Measurements from ENCODE around the gene ABHD13.
"Not testable (repeated sequence)": the region's sequence is repeated elsewhere in the genome, so short reads cannot be mapped to it uniquely, and the experiment has no call there.

Gene ABHD13

GRCh38 chr13:108225440-108225839 lies 7.2 kb downstream of the ABHD13 start:
- no peak for DNase-seq

GRCh38 chr13:108226184-108226583 lies 8.0 kb downstream of the ABHD13 start:
- no peak for DNase-seq

- DNase-seq: no peak
Measured at GRCh38 chr13:108227651-108228272, 9.6 kb downstream of the ABHD13 start.

DNA sequence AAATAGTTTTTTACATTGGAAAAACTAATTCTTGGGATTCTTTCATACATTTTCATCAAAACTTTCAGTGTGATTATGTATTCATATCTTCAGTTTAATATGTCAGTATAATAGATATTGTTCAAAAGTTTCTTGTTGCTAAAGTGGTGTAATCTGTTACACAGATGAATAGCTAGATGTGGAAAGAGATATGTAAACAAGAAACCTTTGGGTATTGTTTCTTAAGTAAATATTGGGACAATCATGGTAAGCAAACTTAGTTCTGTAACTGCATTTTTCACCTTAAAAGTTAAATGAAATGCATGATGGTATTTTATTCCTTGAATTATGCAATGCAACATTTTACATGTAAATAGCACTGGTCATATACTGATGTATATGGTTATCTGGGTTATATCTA lies 12.2 kb downstream of the ABHD13 start:
- DNase-seq: no peak

GRCh38 chr13:108249150-108249549 lies 31.0 kb downstream of the ABHD13 start:
- no peak for DNase-seq

GRCh38 chr13:108257248-108257647 lies 39.1 kb downstream of the ABHD13 start:
- no peak for DNase-seq

DNA sequence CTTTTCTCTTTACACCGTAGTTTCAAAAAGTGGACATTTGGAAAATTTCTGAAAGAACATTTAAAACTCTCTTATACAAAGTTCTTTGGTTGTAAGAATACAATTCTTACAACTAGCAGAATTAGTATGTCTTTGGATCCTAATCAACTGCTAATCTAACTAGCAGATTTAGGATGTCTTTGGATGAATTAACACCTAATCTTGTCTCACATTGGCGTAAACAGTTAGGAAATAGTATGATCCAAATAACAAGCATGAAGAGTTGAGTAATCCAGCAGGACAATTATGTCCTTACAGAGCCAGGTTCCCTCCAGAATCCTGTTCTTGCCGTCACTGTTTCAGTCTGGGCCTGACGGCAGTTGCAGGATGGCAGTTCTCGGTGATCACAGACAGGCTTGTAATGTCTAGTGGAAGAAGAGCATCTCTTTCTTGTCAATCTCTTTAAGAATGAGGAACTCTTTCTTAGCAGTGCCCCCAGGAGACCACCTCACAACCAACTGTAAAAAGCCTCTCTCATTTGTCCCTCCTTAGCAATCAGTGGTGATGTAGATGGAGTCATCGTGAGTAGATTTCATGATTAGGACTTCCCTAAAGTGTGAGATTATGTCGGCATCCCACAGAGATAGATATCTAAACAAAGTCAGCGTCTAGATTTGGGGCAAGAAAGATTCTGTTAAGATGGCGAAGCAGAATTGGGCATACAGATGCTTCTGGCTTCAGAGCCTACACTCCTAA lies 45.6 kb downstream of the ABHD13 start:
- DNase-seq: no peak

GRCh38 chr13:108266321-108266990 lies 48.3 kb downstream of the ABHD13 start:
- no peak for DNase-seq

DNA sequence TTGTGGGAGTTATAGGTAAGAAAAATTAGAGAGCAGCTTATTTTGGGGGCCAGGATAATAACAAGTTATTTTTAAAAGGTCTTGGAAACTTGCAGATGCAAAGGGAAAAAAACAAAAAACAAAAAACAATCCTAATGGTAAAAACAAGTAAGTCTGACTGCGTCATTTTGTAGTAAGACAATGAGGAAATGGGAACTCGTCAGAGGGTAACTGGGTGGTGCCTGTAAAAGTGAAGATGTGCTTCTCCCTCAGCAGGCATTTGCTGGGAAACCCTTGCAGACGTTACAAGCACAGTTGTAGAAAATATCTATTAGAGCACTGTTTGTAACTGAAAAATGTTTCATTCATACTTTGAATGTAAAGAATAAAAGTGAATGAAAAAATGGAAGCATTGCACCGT lies 49.2 kb downstream of the ABHD13 start:
- DNase-seq: no peak

DNA sequence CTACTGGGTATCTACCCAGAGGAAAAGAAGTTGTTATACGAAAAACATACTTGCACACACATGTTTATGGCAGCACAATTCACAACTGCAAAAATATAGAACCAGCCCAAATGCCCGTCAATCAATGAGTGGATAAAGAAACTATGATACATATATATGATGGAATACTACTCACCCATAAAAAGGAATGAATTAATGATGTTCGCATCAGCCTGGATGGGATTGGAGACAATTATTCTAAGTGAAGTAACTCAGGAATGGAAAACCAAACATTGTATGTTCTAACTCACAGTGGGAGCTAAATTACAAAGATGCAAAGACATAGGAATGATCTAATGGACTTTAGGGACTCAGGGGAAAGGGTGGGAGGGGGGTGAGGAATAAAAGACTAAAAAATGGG lies 49.7 kb downstream of the ABHD13 start:
- not testable (repeated sequence) for DNase-seq

DNA sequence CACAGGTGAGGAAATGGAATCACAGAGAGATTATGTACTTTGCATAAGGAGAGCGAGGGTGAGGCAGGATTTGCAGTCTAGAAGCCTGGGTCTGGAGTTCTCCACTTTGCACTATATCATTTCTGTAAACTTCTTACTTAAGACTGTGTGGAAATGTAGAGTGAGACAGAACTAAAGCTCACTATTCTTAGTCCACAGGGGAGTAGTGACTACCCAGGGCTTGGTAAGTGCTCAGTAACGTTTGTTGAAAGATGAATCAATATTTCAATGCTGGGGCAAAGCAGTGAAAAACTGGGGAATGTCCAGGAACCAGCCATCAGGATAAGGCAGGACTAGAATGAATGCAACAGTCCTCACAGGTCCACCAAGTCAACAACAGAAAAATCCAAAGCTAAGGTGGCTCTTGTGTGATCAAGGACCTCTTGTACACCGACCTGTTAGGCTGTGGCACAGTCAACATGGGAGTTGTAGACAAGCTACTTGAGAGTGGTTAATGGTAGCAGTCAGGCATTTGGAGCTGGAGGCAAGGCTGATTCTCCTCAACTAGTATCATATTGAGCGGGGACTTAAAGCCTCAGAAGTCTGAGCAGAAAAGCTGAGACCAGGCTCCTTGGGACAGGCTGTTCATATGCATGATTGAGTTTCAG lies 50.4 kb downstream of the ABHD13 start:
- no peak for DNase-seq

- peak; percentile 60 for DNase-seq
Measured at GRCh38 chr13:108269601-108270328, 51.6 kb downstream of the ABHD13 start, which contains the start of gene TNFSF13B. TSS of gene TNFSF13B (plus strand) at chr13:108269718. CDS start at chr13:108269896, 178 bp downstream.

DNA sequence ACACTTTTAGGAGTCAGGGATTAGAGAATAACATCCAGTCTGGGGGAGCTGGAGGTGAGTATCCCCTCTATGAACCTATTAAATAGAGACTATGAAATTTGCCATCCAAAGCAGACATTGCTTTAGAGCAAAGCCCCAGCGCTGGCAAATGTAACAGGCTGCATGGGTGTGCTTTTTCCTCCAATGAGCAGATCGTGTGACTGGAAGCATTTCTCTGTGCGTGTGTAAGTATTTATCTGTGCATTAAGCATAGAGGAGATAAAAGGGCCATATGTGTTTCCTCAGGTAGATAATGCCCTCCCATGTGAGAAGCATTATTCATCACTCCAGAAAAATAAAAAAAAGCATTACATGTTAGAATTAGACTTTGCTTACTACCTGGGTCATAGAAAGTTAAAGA lies 52.2 kb downstream of the ABHD13 start:
- DNase-seq: no peak

GRCh38 chr13:108272333-108272732 lies 54.1 kb downstream of the ABHD13 start:
- no peak for DNase-seq

- DNase-seq: no peak
Measured at GRCh38 chr13:108273429-108274118, 55.4 kb downstream of the ABHD13 start.

- no peak for DNase-seq
Measured at GRCh38 chr13:108274718-108275117, 56.5 kb downstream of the ABHD13 start.

- DNase-seq: no peak
Measured at GRCh38 chr13:108276060-108276459, 57.9 kb downstream of the ABHD13 start.

GRCh38 chr13:108278466-108278865 lies 60.3 kb downstream of the ABHD13 start:
- no peak for DNase-seq

GRCh38 chr13:108281901-108282300 lies 63.7 kb downstream of the ABHD13 start:
- no peak for DNase-seq

- no peak for DNase-seq
Measured at GRCh38 chr13:108283110-108283509, 64.9 kb downstream of the ABHD13 start.

Measured in right forelimb (tissue), 1 donor.